K562 (cell line): ENCODE data around the gene ARHGAP33. TPM values are rescaled to one million over a fixed set of nuclear protein-coding genes. Genes with fewer than 3 reads are reported as not detected.
A peak's percentile ranks its signal among the peaks of the same experiment; 100 is the strongest.

Source experiments
- AFF1 ChIP-seq, 2 experiments: fragments of 450-650 bp; IDR thresholded peaks; 2 replicates each; pipeline ENCODE4 v1.6.1; 2018; ENCODE audit warnings: mild to moderate bottlenecking in 2 of 2, low read depth in 1 of 2; ENCODE audit not compliant: partially characterized antibody in 2 of 2
- CGGBP1 ChIP-seq: fragments of 250-450 bp; sonication (Bioruptor Pico); IDR thresholded peaks from 2 replicates; pipeline ENCODE4 v1.9.0; 2021; ENCODE audit warnings: mild to moderate bottlenecking
- CHD7 ChIP-seq: fragments of 200-600 bp; sonication (generic); IDR thresholded peaks from one replicate; pipeline ENCODE4 v1.6.1; 2012; ENCODE audit warnings: mild to moderate bottlenecking, low read depth, low read length, inconsistent platforms
- CTBP1 ChIP-seq: fragments of 450-650 bp; IDR thresholded peaks from 2 replicates; pipeline ENCODE4 v1.6.1; 2016; ENCODE audit warnings: borderline replicate concordance
- NCOA2 ChIP-seq, 2 experiments: fragments of 450-650 bp; IDR thresholded peaks; 2 replicates each; pipeline ENCODE4 v1.6.1; 2018; ENCODE audit warnings: mild to moderate bottlenecking in 2 of 2, moderate library complexity in 1 of 2; ENCODE audit not compliant: partially characterized antibody in 2 of 2
- NCOR1 ChIP-seq: fragments of 450-650 bp; IDR thresholded peaks from 2 replicates; pipeline ENCODE4 v1.6.1; 2016; ENCODE audit warnings: mild to moderate bottlenecking, moderate library complexity
- PHF21A ChIP-seq: fragments of 450-650 bp; IDR thresholded peaks from 2 replicates; pipeline ENCODE4 v1.6.1; 2017; ENCODE audit warnings: low read depth, borderline replicate concordance
- SNIP1 ChIP-seq: fragments of 450-650 bp; IDR thresholded peaks from 2 replicates; pipeline ENCODE4 v1.7.1; 2017; ENCODE audit warnings: low read depth, mild to moderate bottlenecking
- SRF ChIP-seq, 2 experiments: fragments of 250-450, 450-650 bp in 1 of 2; sonication (Bioruptor Pico) in 1 of 2; sonication (generic) in 1 of 2; formaldehyde crosslinking; IDR thresholded peaks; 2 replicates each; pipeline versions ENCODE4 v1.5.0 to v1.5.1; 2020 to 2022; ENCODE audit warnings: mild to moderate bottlenecking in 1 of 2, missing genetic modification reagents in 1 of 2
- TAF15 ChIP-seq: fragments of 200-400 bp; formaldehyde crosslinking; IDR thresholded peaks from 2 replicates; pipeline ENCODE4 v1.6.1; 2017; ENCODE audit warnings: mild to moderate bottlenecking, low read depth, low read length, moderate library complexity
- TCF3 ChIP-seq: sonication (generic); formaldehyde crosslinking; IDR thresholded peaks from 2 replicates; pipeline ENCODE4 v1.4.0; 2020; ENCODE audit warnings: mild to moderate bottlenecking, missing genetic modification reagents
- polyA plus RNA-seq, 8 experiments: library from polyadenylated mRNA; depleted of rRNA in 4 of 8; stranded (reverse) in 5 of 8; unstranded in 3 of 8; fragments of >200 nt; fragmentation: Nextera tagmentation in 2 of 8; fragmentation: Illumina TruSeq in 1 of 8; extraction: Ambion mirVana in 2 of 8; extraction: Trizol in 1 of 8; gene quantifications; 2 replicates each; pipeline versions ENCODE4 v1.2.1 to v1.2.3, GENCODE V29; 2011 to 2014; ENCODE audit warnings: inconsistent platforms in 1 of 8, missing spikeins in 1 of 8
- total RNA-seq, 7 experiments: library from RNA; depleted of rRNA in 6 of 7; stranded (reverse); fragments of >200 nt in 6 of 7; fragmentation: Illumina TruSeq in 2 of 7; extraction: Trizol in 2 of 7; gene quantifications; 2 replicates each; pipeline versions ENCODE4 v1.2.1 to v1.2.3, GENCODE V29; 2011 to 2021; ENCODE audit warnings: low replicate concordance in 1 of 7

The ARHGAP33 gene
- total and polyA plus RNA-seq, 9 of the 15 experiments (the other 6 are each of a cell fraction or from before 2014, with no cell fraction given): 0.06 to 26.6 (median 1.6) TPM; not detected in 1

GRCh38 chr19:35775298-35776101 lies at the start of gene ARHGAP33 (continued):
- TF ChIP-seq CHD7 (no peak), AFF1 (IDR thresholded peaks at IDR 0.05; ENCODE audit: low read depth in 1 of 2, partially characterized antibody in 2 of 2) (no peak), SRF (CRISPR knock-in tag; IDR thresholded peaks at IDR 0.05) (no peak), PHF21A (no peak), NCOA2 (IDR thresholded peaks at IDR 0.05; ENCODE audit: partially characterized antibody in 2 of 2) (no peak), NCOR1 (no peak), TAF15 (no peak), CTBP1 (peak; percentile 91), CGGBP1 (CRISPR knock-in tag) (no peak), SNIP1 (no peak), TCF3 (CRISPR knock-in tag) (no peak)
